Rectal smooth muscle tissue (tissue), 1 donor: ENCODE measurements around the gene MARCHF11.

Experiments used
- H3K27ac ChIP-seq: one replicate; pipeline ENCODE4 v1.7.0; 2013; ENCODE audit warnings: low read depth, low read length, inconsistent platforms
- H3K27me3 ChIP-seq: one replicate; pipeline ENCODE4 v1.7.0; 2013; ENCODE audit warnings: low read length; ENCODE audit not compliant: control insufficient read depth, insufficient read depth
- H3K36me3 ChIP-seq: one replicate; pipeline ENCODE4 v1.7.0; 2013; ENCODE audit warnings: low read length; ENCODE audit not compliant: control insufficient read depth, insufficient read depth
- H3K4me1 ChIP-seq: one replicate; pipeline ENCODE4 v1.7.0; 2013; ENCODE audit warnings: low read length; ENCODE audit not compliant: control insufficient read depth, insufficient read depth
- H3K4me3 ChIP-seq: one replicate; pipeline ENCODE4 v1.7.0; 2013; ENCODE audit warnings: low read length
- H3K9ac ChIP-seq: one replicate; pipeline ENCODE4 v1.7.0; 2013; ENCODE audit warnings: low read length

Gene MARCHF11

DNA sequence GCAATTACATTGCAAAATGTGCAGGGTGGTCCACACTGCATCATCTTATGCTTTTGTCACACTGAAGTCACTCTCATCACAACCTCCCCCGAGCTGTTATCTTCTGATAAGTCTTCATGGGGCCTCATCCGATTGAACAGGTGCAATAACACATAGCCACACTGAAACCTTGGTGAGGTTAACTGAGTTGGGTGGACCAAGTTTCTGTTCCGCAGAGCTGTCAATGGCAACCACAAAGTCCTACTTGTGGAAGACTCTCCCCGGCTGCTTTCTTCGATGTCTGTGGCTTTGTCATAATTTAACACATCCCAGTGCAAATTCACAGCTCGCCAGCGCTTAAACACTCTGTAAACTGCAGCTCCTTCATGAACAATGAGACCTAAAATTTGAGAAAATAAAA lies 112.2 kb downstream of the MARCHF11 start:
- H3K27me3 ChIP-seq: no peaks in the 10 kb centered on the region
- H3K4me1 ChIP-seq: no peaks in the 10 kb centered on the region
- no peak overlapping the region for H3K9ac ChIP-seq
- H3K36me3 ChIP-seq: no peaks in the 10 kb centered on the region
- H3K4me3 ChIP-seq: no peak overlapping the region
- no peak overlapping the region for H3K27ac ChIP-seq

DNA sequence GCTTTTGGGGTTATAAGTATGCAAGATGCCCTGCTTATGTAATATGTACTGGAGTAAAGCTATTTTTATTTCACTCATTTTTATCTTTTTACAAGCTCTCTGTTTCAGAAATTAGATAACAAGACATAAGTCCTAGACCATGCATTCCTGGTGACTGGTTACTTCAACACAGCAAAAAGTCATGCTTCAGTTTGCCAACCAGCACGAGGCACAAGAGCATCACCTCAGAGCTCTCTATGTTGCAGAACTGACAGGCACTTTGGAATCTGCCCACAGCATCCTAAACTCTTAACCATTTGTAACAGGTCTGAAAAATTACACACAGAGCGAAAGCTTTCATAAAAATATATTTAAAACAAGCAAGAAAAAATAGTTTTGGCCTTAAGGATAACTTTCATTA lies 112.8 kb downstream of the MARCHF11 start:
- no peaks in the 10 kb centered on the region for H3K27me3 ChIP-seq
- no peaks in the 10 kb centered on the region for H3K4me1 ChIP-seq
- H3K36me3 ChIP-seq: no peaks in the 10 kb centered on the region
- no peak overlapping the region for H3K4me3 ChIP-seq
- H3K9ac ChIP-seq: no peak overlapping the region
- H3K27ac ChIP-seq: no peak overlapping the region

DNA sequence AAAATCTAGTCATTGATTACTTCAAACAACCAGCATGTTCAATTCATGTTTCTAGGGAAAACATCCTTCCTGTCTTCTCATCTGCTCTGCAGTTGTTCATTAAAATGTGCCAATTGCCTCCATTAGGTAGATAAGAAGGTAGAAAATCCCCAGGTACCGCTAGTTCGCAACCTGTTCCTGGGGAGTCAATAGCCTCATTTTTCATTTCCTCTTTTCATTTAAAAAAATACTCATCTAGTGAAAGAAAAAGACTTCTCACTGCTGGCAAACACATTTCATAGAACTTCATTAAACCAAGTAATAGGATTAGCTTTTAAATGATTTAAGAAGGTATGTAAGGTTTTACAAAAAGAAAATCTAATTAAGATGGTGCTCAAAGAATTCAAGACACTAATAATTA lies 113.3 kb downstream of the MARCHF11 start:
- H3K4me1 ChIP-seq: no peaks in the 10 kb centered on the region
- H3K27ac ChIP-seq: no peak overlapping the region
- H3K27me3 ChIP-seq: no peaks in the 10 kb centered on the region
- H3K9ac ChIP-seq: no peak overlapping the region
- no peaks in the 10 kb centered on the region for H3K36me3 ChIP-seq
- H3K4me3 ChIP-seq: no peak overlapping the region

DNA sequence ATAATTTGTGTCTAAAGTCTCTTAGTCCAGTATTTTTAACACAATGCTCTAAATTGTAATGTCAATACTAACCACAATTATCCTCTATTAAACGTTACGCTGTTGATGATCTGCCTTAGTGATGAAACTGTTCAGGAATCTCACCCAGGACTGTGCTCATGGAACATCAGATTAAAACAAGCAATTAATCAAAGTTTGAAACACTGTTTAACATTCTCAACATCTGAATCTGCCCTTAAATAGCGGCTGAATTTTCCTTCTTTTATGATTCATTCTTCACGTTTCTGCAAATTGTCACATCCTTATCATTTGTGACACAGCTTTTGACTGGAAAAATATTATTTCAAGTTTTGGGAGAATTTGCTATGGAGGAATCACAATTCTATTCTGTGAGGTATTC lies 113.8 kb downstream of the MARCHF11 start:
- Histone ChIP-seq H3K4me1 (no peaks in the 10 kb centered on the region), H3K27ac (no peak overlapping the region), H3K36me3 (no peaks in the 10 kb centered on the region), H3K9ac (no peak overlapping the region), H3K27me3 (no peaks in the 10 kb centered on the region), H3K4me3 (no peak overlapping the region)

- Histone ChIP-seq H3K27ac (no peak overlapping the region), H3K27me3 (no peaks in the 10 kb centered on the region), H3K4me3 (no peak overlapping the region), H3K4me1 (no peaks in the 10 kb centered on the region), H3K9ac (no peak overlapping the region), H3K36me3 (no peaks in the 10 kb centered on the region)
Measured at GRCh38 chr5:16064135-16064893, 115.3 kb downstream of the MARCHF11 start.

DNA sequence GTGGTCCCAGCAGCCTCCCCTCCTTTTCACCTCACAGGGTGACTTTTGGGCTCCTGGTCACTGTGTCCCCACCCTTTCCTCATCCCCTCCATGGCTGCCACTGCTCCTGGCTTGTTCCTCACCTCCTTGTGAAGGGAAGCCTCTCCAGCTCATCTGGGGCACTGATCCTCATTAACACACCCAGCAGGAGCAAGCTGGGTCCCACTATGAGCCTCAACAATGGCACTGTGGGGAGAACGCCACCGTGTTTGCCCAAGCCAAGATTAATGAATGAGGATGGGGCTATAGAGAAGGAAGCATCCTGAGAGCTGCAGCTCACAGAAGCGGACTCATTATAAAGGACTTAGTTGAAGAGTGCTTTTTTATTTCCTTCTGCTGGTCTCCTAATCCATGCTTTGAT lies 118.4 kb downstream of the MARCHF11 start:
- Histone ChIP-seq H3K36me3 (no peaks in the 10 kb centered on the region), H3K4me1 (no peaks in the 10 kb centered on the region), H3K27me3 (no peaks in the 10 kb centered on the region), H3K4me3 (no peak overlapping the region), H3K9ac (no peak overlapping the region), H3K27ac (no peak overlapping the region)

GRCh38 chr5:16057277-16057676 lies 122.3 kb downstream of the MARCHF11 start:
- H3K4me3 ChIP-seq: no peak overlapping the region

DNA sequence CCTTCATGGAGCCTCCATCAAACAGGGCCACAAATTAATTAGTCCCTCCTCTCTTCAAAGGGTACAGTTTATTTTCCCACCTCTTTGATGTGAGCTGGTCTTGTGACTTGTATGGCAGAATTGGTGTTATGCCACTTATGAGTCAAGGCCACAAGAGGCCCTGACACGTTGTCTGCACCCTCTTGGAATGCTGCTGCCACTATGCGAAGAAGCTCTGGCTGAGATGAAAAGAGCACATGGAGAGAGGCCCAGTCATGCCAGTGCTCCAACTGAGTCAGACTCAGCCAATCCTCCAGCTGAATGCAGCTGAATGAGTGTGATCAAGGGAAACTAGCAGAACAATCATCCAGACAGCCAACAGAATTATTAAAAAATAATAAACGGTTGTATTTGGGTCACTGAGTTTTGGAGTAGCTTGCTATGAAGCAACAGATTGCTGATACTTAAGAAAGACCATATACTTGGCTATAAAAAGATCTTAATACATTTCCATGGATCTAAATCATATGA lies 128.3 kb downstream of the MARCHF11 start:
- Histone ChIP-seq H3K27me3 (no peaks in the 10 kb centered on the region), H3K4me1 (no peaks in the 10 kb centered on the region), H3K9ac (no peak overlapping the region), H3K27ac (no peak overlapping the region), H3K36me3 (no peaks in the 10 kb centered on the region), H3K4me3 (no peak overlapping the region)

More at GRCh38 chr5:16057277-16057676, 122.3 kb downstream of the MARCHF11 start:
- no peaks in the 10 kb centered on the region for H3K27me3 ChIP-seq
- H3K9ac ChIP-seq: no peak overlapping the region
- H3K27ac ChIP-seq: no peak overlapping the region
- no peaks in the 10 kb centered on the region for H3K4me1 ChIP-seq
- no peaks in the 10 kb centered on the region for H3K36me3 ChIP-seq

DNA sequence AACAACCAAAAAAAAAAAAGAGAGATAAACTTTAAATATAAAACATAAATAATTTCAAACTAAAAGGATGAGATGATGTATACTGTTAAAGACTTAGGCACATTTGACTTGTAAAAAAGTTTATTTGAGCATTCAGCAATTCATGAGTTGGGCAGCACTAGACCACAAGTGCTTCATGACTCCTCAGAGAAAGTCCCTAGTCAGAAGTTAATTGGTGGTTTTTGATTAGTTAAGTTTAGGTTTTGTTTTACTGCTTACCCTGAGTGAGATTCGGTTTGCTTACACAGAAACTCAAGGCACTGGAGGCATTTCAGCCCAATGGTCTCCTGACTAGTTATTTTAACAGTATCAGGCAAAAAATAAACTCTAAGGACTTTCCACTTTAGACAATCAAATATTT lies 129.2 kb downstream of the MARCHF11 start:
- Histone ChIP-seq H3K4me3 (no peak overlapping the region), H3K36me3 (no peaks in the 10 kb centered on the region), H3K9ac (no peak overlapping the region), H3K27me3 (no peaks in the 10 kb centered on the region), H3K27ac (no peak overlapping the region), H3K4me1 (no peaks in the 10 kb centered on the region)

GRCh38 chr5:16049761-16050160 lies 129.8 kb downstream of the MARCHF11 start:
- Histone ChIP-seq H3K27me3 (no peaks in the 10 kb centered on the region), H3K9ac (no peak overlapping the region), H3K27ac (no peak overlapping the region), H3K4me1 (no peaks in the 10 kb centered on the region), H3K36me3 (no peaks in the 10 kb centered on the region), H3K4me3 (no peak overlapping the region)

- Histone ChIP-seq H3K9ac (no peak overlapping the region), H3K36me3 (no peaks in the 10 kb centered on the region), H3K27me3 (no peaks in the 10 kb centered on the region), H3K4me3 (no peak overlapping the region), H3K4me1 (no peaks in the 10 kb centered on the region), H3K27ac (no peak overlapping the region)
Measured at GRCh38 chr5:16048132-16048531, 131.5 kb downstream of the MARCHF11 start.

DNA sequence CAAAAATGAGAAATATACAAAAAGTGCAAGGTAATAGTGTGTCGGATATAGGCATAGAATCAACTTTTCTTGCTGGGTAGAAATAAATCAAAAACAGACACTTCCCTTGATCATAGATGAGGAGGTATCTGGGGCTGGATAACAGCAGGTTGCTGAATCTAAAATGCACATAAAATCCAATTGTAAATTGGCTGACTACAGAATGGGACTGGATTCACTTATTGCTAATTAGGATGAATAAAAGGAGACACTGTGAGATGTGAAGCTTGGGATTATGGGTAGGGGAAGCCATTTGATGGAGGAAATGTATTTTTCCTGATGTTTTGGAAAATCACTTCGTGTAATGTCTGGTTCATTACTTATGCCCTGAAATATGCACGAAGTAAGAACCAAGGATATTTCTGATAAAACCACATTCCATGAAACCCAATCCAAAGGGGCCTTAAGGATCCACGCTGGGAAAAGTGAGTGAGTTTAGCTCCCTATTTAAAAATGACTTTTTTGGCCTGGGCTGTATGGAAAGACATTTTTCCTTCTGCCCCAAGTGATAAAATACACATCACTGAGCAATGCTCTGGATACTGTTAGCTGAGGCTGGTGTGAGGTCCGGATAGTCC lies 136.1 kb downstream of the MARCHF11 start:
- H3K36me3 ChIP-seq: no peaks in the 10 kb centered on the region

More for the DNA sequence above, 136.1 kb downstream of the MARCHF11 start:
- Histone ChIP-seq H3K9ac (no peak overlapping the region), H3K27ac (no peak overlapping the region), H3K27me3 (no peaks in the 10 kb centered on the region), H3K4me3 (no peak overlapping the region), H3K4me1 (no peaks in the 10 kb centered on the region)
